Neuronal stem cell (in vitro differentiated cells): ENCODE measurements around the gene LDLRAD2.

Experiments
- DNase-seq: peaks from one replicate; pipeline ENCODE4 v3.0.0-alpha.2; 2013; ENCODE audit warnings: low spot score
- H2AFZ ChIP-seq: one replicate; pipeline ENCODE4 v1.6.1; 2013; ENCODE audit warnings: mild to moderate bottlenecking, low read length, inconsistent platforms
- H2AK5ac ChIP-seq: 2 replicates; pipeline ENCODE4 v1.6.1; 2013; ENCODE audit warnings: low read depth, mild to moderate bottlenecking, inconsistent platforms, low read length, moderate library complexity, mixed read lengths
- H2BK120ac ChIP-seq: 2 replicates; pipeline ENCODE4 v1.6.1; 2013; ENCODE audit warnings: low read depth, mild to moderate bottlenecking, inconsistent platforms, low read length, moderate library complexity, mixed read lengths
- H2BK12ac ChIP-seq: one replicate; pipeline ENCODE4 v1.6.1; 2013; ENCODE audit warnings: low read length, inconsistent platforms
- H2BK15ac ChIP-seq: 2 replicates; pipeline ENCODE4 v1.6.1; 2013; ENCODE audit warnings: mild to moderate bottlenecking, low read length, inconsistent platforms, mixed read lengths
- H2BK5ac ChIP-seq: one replicate; pipeline ENCODE4 v1.6.1; 2013; ENCODE audit warnings: inconsistent platforms, mild to moderate bottlenecking, low read length, moderate library complexity
- H3K14ac ChIP-seq: one replicate; pipeline ENCODE4 v1.6.1; 2013; ENCODE audit warnings: low read length, inconsistent platforms
- H3K18ac ChIP-seq: 2 replicates; pipeline ENCODE4 v1.6.1; 2013; ENCODE audit warnings: low read length, inconsistent platforms
- H3K23ac ChIP-seq: 2 replicates; pipeline ENCODE4 v1.6.1; 2013; ENCODE audit warnings: low read depth, mild to moderate bottlenecking, mixed read lengths, low read length, inconsistent platforms; ENCODE audit not compliant: poor library complexity
- H3K27ac ChIP-seq: replicated peaks from 3 replicates; pipeline ENCODE4 v1.5.1; 2013; ENCODE audit warnings: low read length, inconsistent platforms
- H3K27me3 ChIP-seq, 3 experiments: 2 replicates each; pipeline ENCODE4 v1.6.1; 2013; ENCODE audit warnings: low read length in 3 of 3, mild to moderate bottlenecking in 2 of 3, inconsistent platforms in 1 of 3, low read depth in 1 of 3, mixed read lengths in 1 of 3, moderate library complexity in 1 of 3; ENCODE audit not compliant: control insufficient read depth in 3 of 3, insufficient read depth in 3 of 3
- H3K36me3 ChIP-seq, 2 donors: replicated peaks in 1 of 2; 2 replicates each; pipeline ENCODE4 v1.6.1; 2013; ENCODE audit warnings: low read length in 2 of 2; ENCODE audit not compliant: control insufficient read depth in 2 of 2, insufficient read depth in 2 of 2
- H3K4ac ChIP-seq: 2 replicates; pipeline ENCODE4 v1.6.1; 2013; ENCODE audit warnings: inconsistent platforms, mild to moderate bottlenecking, low read length, moderate library complexity
- H3K4me1 ChIP-seq, 2 donors: 1 replicate in 1 of 2; 2 replicates in 1 of 2; pipeline ENCODE4 v1.6.1; 2013; ENCODE audit warnings: low read length in 2 of 2, low read depth in 1 of 2; ENCODE audit not compliant: control insufficient read depth in 2 of 2, insufficient read depth in 1 of 2
- H3K4me2 ChIP-seq: one replicate; pipeline ENCODE4 v1.6.1; 2013; ENCODE audit warnings: mild to moderate bottlenecking, low read length, inconsistent platforms; ENCODE audit not compliant: insufficient read depth, poor library complexity, severe bottlenecking
- H3K4me3 ChIP-seq, 2 donors: 2 replicates each; pipeline ENCODE4 v1.5.1; 2013; ENCODE audit warnings: low read length in 2 of 2, mild to moderate bottlenecking in 2 of 2, inconsistent platforms in 1 of 2, moderate library complexity in 1 of 2
- H3K79me1 ChIP-seq: one replicate; pipeline ENCODE4 v1.6.1; 2013; ENCODE audit warnings: low read depth, mild to moderate bottlenecking, inconsistent platforms, low read length, moderate library complexity
- H3K9ac ChIP-seq: one replicate; pipeline ENCODE4 v1.6.1; 2013; ENCODE audit warnings: mild to moderate bottlenecking, low read depth, low read length, inconsistent platforms; ENCODE audit not compliant: poor library complexity
- H3K9me3 ChIP-seq, 2 donors: replicated peaks in 1 of 2; 2 replicates each; pipeline versions ENCODE3 to v1.6.1; 2013; ENCODE audit warnings: low read length in 2 of 2, mild to moderate bottlenecking in 2 of 2, inconsistent platforms in 1 of 2, low read depth in 1 of 2, mixed read lengths in 1 of 2, moderate library complexity in 1 of 2; ENCODE audit not compliant: control insufficient read depth in 2 of 2, insufficient read depth in 1 of 2
- H4K8ac ChIP-seq: one replicate; pipeline ENCODE4 v1.6.1; 2013; ENCODE audit warnings: low read depth, mild to moderate bottlenecking, inconsistent platforms, low read length, moderate library complexity
- H4K91ac ChIP-seq: one replicate; pipeline ENCODE4 v1.6.1; 2013; ENCODE audit warnings: low read length, low read depth, mild to moderate bottlenecking, inconsistent platforms; ENCODE audit not compliant: poor library complexity
- WGBS, 2 donors: extraction: QIAGEN DNeasy Blood & Tissue Kit; methylation state at CpG; one replicate each; pipeline ENCODE4 v1.1.7; 2013; ENCODE audit warnings: missing lambda C conversion rate in 2 of 2, mixed read lengths in 1 of 2; ENCODE audit not compliant: insufficient read length in 2 of 2, insufficient replicate concordance in 1 of 2; ENCODE audit errors: extremely low coverage in 2 of 2; 5-methylcytosine and 5-hydroxymethylcytosine counted together

The LDLRAD2 gene

DNA sequence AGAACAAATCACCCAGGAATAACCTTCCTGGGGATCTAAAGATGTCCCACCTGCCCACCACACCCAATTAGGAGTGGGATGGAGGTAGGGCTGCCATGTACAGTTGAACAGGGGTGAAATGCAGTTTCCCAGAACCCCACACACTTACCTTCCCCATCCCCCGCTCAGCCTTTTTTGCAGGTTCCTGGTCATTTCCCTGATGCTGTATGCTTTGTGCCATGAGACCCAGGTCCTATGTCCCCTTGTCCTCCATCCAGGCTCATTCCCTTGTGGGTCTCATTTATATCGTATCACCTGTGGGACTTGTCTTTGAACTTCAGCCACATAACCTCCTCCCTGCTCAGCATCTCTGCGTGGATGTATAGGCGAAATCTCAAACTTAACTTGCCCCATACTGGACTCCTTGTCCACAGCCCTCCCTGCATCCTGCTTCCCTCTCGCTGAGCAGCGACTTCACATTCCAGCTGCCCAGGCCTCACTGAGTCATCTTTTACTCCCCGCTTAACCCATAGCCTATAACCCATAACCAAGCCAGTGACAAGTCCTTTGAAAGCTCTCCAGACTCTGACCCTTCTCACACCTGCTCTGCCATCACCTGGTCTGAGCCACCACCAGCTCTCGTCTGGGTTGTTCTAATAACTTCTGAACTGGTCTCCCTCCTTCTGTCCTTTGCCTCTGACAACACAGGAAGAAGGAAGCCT is 4.7 kb downstream of the LDLRAD2 start:
- no CpG with 5 or more reads among the region's 8 CpGs for WGBS, 2 donors
- no peak overlapping the region for H3K18ac ChIP-seq

DNA sequence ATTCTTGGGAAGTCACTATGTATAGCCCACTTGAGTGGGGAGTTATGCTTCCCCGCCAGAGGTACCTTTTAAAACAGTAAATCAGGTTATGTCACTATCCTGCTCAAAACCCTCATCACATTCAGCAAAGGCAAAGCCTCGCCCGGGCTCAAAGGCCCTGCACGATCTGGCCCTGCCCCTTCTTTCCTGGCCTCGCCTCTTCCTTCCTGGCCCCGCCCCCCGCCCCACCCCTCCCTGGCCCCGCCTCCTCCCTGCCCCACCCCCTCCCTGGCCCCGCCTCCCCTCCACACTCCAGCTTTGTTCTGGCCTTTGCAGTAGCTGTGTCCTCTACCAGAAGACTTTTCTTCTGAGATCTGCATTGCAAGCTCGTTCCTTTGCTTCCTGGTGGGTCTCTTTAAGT is 6.6 kb downstream of the LDLRAD2 start:
- H3K4me3 ChIP-seq = no peak overlapping the region
- no peak overlapping the region for H4K8ac ChIP-seq
- no peak overlapping the region for H2BK5ac ChIP-seq
- H2BK15ac ChIP-seq = no peak overlapping the region
- H2AK5ac ChIP-seq = no peak overlapping the region
- no peak overlapping the region for H3K27ac ChIP-seq
- H3K14ac ChIP-seq = no peak overlapping the region
- no peaks in the 10 kb centered on the region for H3K27me3 ChIP-seq
- H3K36me3 ChIP-seq = peaks cover 5 to 10% of the 10 kb centered on the region in 2 donors
- no peak overlapping the region for H3K4me2 ChIP-seq
- H2AFZ ChIP-seq = no peak overlapping the region
- H3K4ac ChIP-seq = no peak overlapping the region
- peak; percentile 15 for DNase-seq
- no peak overlapping the region for H3K18ac ChIP-seq
- H3K9ac ChIP-seq = no peak overlapping the region
- H3K79me1 ChIP-seq = peaks cover 3% of the 10 kb centered on the region
- H2BK12ac ChIP-seq = no peak overlapping the region
- no peak overlapping the region for H2BK120ac ChIP-seq
- no peak overlapping the region for H3K23ac ChIP-seq
- no peak overlapping the region for H4K91ac ChIP-seq
- no peaks in the 10 kb centered on the region for H3K9me3 ChIP-seq
- no CpG with 5 or more reads among the region's 10 CpGs for WGBS, 2 donors
- peaks cover 4 to 5% of the 10 kb centered on the region in 2 donors for H3K4me1 ChIP-seq

More for the DNA sequence above, 4.7 kb downstream of the LDLRAD2 start:
- no peak overlapping the region for H2AFZ ChIP-seq
- H2BK120ac ChIP-seq = no peak overlapping the region
- no peak overlapping the region for H2BK15ac ChIP-seq
- no peak overlapping the region for H3K4me3 ChIP-seq
- peak overlapping the region; percentile 34 for H3K9ac ChIP-seq
- no peak overlapping the region for H3K27ac ChIP-seq
- peaks cover 5 to 10% of the 10 kb centered on the region in 2 donors for H3K4me1 ChIP-seq
- H3K27me3 ChIP-seq = no peaks in the 10 kb centered on the region
- H2BK5ac ChIP-seq = no peak overlapping the region
- H3K36me3 ChIP-seq = peaks cover 0 to 3% of the 10 kb centered on the region in 2 donors
- DNase-seq = no peak
- H3K14ac ChIP-seq = no peak overlapping the region
- H2AK5ac ChIP-seq = no peak overlapping the region
- H3K79me1 ChIP-seq = no peaks in the 10 kb centered on the region
- H4K91ac ChIP-seq = no peak overlapping the region
- no peak overlapping the region for H3K4me2 ChIP-seq
- no peak overlapping the region for H3K23ac ChIP-seq
- H4K8ac ChIP-seq = no peak overlapping the region
- no peak overlapping the region for H3K4ac ChIP-seq
- H2BK12ac ChIP-seq = no peak overlapping the region
- no peaks in the 10 kb centered on the region for H3K9me3 ChIP-seq

- Histone ChIP-seq H2AFZ (no peak overlapping the region), H2BK12ac (no peak overlapping the region), H3K79me1 (peaks cover 5% of the 10 kb centered on the region), H3K9me3 (no peaks in the 10 kb centered on the region), H2BK120ac (no peak overlapping the region), H3K4me1 (peaks cover 2 to 4% of the 10 kb centered on the region in 2 donors), H3K23ac (no peak overlapping the region), H3K9ac (no peak overlapping the region), H2AK5ac (no peak overlapping the region), H4K91ac (peak overlapping the region; percentile 30), H3K18ac (no peak overlapping the region), H3K14ac (no peak overlapping the region), H3K4ac (no peak overlapping the region), H3K27ac (no peak overlapping the region), H3K27me3 (no peaks in the 10 kb centered on the region), H2BK15ac (no peak overlapping the region), H2BK5ac (no peak overlapping the region), H4K8ac (no peak overlapping the region), H3K4me3 (no peak overlapping the region), H3K4me2 (no peak overlapping the region), H3K36me3 (peaks cover 8 to 27% of the 10 kb centered on the region in 2 donors)
- no CpG with 5 or more reads among the region's 9 CpGs for WGBS, 2 donors
- no peak for DNase-seq
These were observed 8.7 kb downstream of the LDLRAD2 start for GRCh38 chr1:21820597-21821232.

- Histone ChIP-seq H3K36me3 (peaks cover 8 to 27% of the 10 kb centered on the region in 2 donors), H3K14ac (no peak overlapping the region), H3K18ac (no peak overlapping the region), H2BK120ac (no peak overlapping the region), H3K4me3 (no peak overlapping the region), H3K9ac (no peak overlapping the region), H3K27ac (no peak overlapping the region), H2BK5ac (peak overlapping the region; percentile 48), H3K27me3 (no peaks in the 10 kb centered on the region), H3K4me2 (no peak overlapping the region), H4K91ac (no peak overlapping the region), H3K79me1 (peaks cover 5% of the 10 kb centered on the region), H3K4me1 (peaks cover 0 to 2% of the 10 kb centered on the region in 2 donors), H2BK12ac (no peak overlapping the region), H3K9me3 (no peaks in the 10 kb centered on the region), H2AFZ (no peak overlapping the region), H4K8ac (no peak overlapping the region), H3K23ac (peak overlapping the region; percentile 85), H3K4ac (no peak overlapping the region), H2AK5ac (peak overlapping the region; percentile 56), H2BK15ac (no peak overlapping the region)
- no CpG with 5 or more reads among the region's 11 CpGs for WGBS, 2 donors
- DNase-seq = no peak
These were observed 9.4 kb downstream of the LDLRAD2 start for GRCh38 chr1:21821385-21822019.
